Omental fat pad (tissue), 4 donors: ENCODE measurements around the gene SERPINA4. TPM values are rescaled to one million over a fixed set of nuclear protein-coding genes. Genes with fewer than 3 reads are reported as not detected.

ENCODE experiments used
- ATAC-seq: fragments of 150-250 bp; one replicate; pipeline ENCODE4 v1.9.1; 2016; ENCODE audit warnings: mild to moderate bottlenecking, moderate library complexity; ENCODE audit not compliant: low FRiP score
- DNase-seq: peaks from one replicate; pipeline ENCODE4 v3.0.0-alpha.2; 2019; ENCODE audit warnings: low spot score
- total RNA-seq, 4 donors: library from RNA; depleted of rRNA; stranded (reverse); fragments of >200 nt; gene quantifications; one replicate each; pipeline ENCODE4 v1.1.0, GENCODE V29; 2016
- TF ChIP-seq, protein P1 (sequence below), 3 donors: fragments of 450-650 bp; IDR thresholded peaks; one replicate each; pipeline ENCODE4 v1.5.1; 2016 to 2017; ENCODE audit warnings: antibody characterized with exemption in 3 of 3, mild to moderate bottlenecking in 3 of 3, moderate library complexity in 2 of 3

Gene SERPINA4
- total RNA-seq, 4 donors from 2014 or later = not detected

DNA sequence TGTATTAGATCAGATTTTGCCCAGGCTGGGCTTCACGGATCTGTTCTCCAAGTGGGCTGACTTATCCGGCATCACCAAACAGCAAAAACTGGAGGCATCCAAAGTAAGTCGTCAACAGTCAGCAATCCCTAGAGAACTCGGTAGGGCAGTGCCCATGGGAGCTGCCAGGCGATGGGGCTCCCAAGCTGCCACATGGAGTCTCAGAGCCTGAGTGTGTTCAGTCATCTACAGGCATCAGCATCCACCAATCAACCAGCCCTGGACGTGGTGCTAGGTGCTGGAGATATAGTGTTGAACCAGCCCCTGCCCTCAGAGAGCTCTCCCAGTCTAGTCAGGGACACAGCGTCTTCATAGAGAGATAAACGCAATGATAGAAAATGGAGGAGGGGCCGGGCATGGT is 6.9 kb downstream of the SERPINA4 start:
- TF ChIP-seq, protein P1, sequence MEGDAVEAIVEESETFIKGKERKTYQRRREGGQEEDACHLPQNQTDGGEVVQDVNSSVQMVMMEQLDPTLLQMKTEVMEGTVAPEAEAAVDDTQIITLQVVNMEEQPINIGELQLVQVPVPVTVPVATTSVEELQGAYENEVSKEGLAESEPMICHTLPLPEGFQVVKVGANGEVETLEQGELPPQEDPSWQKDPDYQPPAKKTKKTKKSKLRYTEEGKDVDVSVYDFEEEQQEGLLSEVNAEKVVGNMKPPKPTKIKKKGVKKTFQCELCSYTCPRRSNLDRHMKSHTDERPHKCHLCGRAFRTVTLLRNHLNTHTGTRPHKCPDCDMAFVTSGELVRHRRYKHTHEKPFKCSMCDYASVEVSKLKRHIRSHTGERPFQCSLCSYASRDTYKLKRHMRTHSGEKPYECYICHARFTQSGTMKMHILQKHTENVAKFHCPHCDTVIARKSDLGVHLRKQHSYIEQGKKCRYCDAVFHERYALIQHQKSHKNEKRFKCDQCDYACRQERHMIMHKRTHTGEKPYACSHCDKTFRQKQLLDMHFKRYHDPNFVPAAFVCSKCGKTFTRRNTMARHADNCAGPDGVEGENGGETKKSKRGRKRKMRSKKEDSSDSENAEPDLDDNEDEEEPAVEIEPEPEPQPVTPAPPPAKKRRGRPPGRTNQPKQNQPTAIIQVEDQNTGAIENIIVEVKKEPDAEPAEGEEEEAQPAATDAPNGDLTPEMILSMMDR (IDR thresholded peaks at IDR 0.05) = no peak
- ATAC-seq (no peak), DNase-seq (no peak)

DNA sequence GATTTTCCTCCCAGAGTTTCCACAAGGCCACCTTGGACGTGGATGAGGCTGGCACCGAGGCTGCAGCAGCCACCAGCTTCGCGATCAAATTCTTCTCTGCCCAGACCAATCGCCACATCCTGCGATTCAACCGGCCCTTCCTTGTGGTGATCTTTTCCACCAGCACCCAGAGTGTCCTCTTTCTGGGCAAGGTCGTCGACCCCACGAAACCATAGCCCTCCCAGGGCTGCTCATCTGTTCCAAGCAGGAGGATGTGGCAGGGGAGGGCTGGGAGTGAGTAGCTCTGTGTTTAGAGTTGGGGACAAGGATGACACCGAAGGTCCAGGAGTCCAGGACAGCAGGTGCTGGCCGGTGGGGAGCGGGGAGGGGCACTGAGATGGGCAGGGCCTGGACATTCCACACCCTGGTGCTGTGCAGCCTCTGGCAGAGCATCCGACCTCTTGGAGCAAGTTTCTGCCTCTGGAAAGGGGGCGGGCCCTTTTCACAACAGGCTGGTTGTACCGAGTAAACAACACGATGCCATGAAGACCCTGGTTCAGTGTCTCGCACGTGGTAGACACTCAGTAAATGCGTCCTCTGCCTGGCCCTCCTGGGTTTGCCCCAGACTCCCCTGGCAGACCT is 8.2 kb downstream of the SERPINA4 start:
- no peak for ATAC-seq
- peak; percentile 14 for DNase-seq
- TF ChIP-seq, protein P1 (IDR thresholded peaks at IDR 0.05) = no peak

DNA sequence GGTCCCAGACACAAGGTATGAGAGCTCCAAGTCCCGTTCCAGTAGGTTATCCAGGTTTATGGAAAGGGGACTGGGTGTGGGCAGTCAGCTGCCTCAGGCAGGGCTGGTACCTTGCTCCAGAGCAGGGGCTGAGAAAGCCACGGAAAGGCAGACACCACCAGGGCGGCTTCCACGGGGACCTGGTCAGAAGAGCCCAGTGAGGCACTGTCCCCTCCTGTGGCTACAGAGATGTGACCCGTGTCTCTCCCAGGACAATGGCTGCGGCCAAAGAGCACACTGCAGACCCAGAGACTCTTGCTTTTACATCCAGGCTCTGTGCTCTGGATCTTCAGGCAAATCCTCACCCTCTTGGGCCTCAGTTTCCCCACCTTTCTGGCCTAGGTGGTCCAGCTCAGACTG is 8.8 kb downstream of the SERPINA4 start:
- DNase-seq (peak; percentile 0), ATAC-seq (no peak)
- TF ChIP-seq, protein P1 (IDR thresholded peaks at IDR 0.05) = no peak

DNA sequence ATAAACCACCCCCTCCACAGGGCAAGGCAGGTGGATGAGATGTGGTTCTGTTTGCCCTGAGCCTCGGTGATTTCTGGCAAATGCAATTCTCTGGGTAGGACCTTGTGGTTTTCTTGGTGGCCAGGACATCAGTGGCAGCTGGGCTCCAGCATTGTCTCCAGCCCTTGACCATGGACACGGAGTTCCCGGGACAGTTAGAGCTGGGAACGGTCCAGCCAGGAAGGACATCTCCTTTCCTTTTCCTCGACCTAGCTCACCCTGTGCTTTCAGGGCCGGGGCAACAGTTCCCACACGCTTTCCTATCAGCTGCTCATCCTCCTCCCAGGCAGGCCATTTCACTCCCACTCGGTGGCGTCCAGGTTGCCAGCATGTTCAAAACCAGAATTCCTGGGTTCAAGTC is 9.2 kb downstream of the SERPINA4 start:
- TF ChIP-seq, protein P1 (IDR thresholded peaks at IDR 0.05) = no peak
- ATAC-seq (no peak), DNase-seq (peak; percentile 13)

DNA sequence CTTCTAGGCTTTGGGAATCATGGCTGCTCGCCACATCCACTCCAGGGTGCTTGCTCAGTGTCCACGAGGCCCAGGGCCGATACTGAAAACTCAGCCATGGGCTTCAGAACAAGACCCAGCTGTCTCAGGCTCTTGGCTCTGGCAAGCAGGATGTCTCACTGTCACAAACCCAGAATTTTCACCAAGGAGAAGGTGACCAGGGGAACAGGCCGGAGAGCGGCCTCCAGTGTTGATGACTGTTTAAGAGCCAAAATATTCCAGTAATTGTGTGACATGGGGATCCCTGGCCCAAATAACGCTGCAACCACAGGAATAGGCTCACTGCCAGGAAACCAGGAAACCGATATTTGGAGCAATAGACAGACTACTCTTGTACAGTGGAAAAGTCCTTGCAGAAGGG is 10.2 kb downstream of the SERPINA4 start:
- DNase-seq (peak; percentile 15), ATAC-seq (no peak)
- TF ChIP-seq, protein P1 (IDR thresholded peaks at IDR 0.05) = no peak

DNA sequence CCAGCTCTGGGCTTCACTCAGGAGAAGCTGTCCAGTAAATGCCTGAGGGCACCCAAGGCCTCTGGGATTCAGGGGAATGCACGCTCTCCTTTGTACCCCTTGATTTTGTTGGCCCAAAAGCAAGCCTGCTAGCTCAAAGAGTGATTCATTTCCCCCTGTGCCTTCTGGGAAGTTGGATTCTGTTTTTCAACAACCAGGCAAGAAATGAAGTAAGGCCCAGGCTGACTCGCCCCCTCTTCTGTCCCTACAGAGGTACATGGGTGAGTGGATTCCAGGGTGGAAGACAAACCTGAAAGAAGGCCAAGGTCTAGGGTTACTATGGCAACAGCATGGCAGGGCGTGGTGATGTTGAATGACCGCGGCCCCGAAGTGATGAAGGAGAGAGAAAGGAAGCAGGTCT is 10.7 kb downstream of the SERPINA4 start:
- TF ChIP-seq, protein P1 (IDR thresholded peaks at IDR 0.05) = no peak
- ATAC-seq = peak; percentile 20
- DNase-seq = peak; percentile 11

DNA sequence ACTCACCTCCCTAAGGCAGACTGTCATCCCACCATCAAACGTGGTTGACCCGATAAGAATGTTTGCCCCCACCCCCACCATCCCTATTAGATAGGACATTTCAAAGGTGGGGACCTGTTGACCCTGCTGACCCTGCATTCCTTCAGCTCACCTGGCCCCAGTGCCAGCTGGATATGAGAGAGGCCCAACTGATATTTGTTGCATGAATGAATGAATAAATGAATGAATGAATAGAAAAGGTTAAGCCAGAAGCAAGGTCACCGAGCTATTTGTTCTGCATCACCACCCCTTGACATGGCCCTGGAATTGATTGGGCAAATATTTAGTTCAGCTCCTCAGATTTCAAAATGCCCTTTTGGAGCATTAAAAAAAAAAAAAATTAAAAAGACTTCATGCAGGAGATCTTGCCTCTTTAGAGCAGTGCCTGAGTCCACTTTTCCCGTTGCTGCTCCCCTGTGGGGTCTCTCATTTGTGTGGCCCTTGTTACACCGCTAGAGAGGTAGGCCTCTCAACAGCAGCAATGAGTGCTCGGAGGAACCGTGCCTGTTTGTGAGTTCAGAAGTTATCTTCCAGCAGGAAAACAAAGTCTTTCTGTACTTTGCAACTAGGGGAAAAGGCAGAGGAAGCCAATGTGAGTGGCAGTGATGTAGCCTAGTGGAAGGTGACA is 11.5 kb downstream of the SERPINA4 start:
- TF ChIP-seq, protein P1 (IDR thresholded peaks at IDR 0.05) = no peak
- ATAC-seq (no peak), DNase-seq (peak; percentile 1)
